MM.1S (cell line): ENCODE measurements around the gene ARHGAP42.

Source experiments
- CTCF ChIP-seq: fragments of 300-600 bp; sonication (generic); IDR thresholded peaks from 2 replicates; pipeline ENCODE4 v1.5.1; 2016; ENCODE audit warnings: antibody characterized with exemption, low read length, mixed read lengths
- EZH2 ChIP-seq: fragments of 300-600 bp; sonication (generic); optimal IDR thresholded peaks from 2 replicates; pipeline ENCODE3; 2017; ENCODE audit warnings: low read depth, mild to moderate bottlenecking, antibody characterized with exemption, low read length, mixed read lengths

- TF ChIP-seq CTCF (no peak), EZH2 (no peak)
These were observed 16.1 kb downstream of the ARHGAP42 start for GRCh38 chr11:100703139-100703538.
